SK-N-SH (cell line): ENCODE data around the gene AK6. TPM values are rescaled to one million over a fixed set of nuclear protein-coding genes. Genes with fewer than 3 reads are reported as not detected.

ENCODE experiments used
- CTCF ChIA-PET: fragments of 300-600, 350-600 bp; formaldehyde crosslinking; extraction: SDS; loops from one replicate; lab custom pipeline; 2021; lab: Yijun Ruan, JAX
- POLR2A ChIA-PET: fragments of 350-600 bp; sonication (Branson Sonifier 250); formaldehyde crosslinking; extraction: SDS; loops from one replicate; lab custom pipeline; 2020; ENCODE audit warnings: antibody characterized with exemption, inconsistent platforms; lab: Yijun Ruan, JAX
- DNase-seq: peaks from one replicate; pipeline ENCODE4 v3.0.0; 2012
- H2AFZ ChIP-seq: fragments of 200-600 bp; sonication (generic); 2 replicates; pipeline ENCODE4 v1.8.1; 2016; ENCODE audit warnings: antibody characterized with exemption, mild to moderate bottlenecking, low read depth
- H3F3A ChIP-seq: fragments of 200-600 bp; sonication (generic); replicated peaks from 2 replicates; pipeline ENCODE3; 2016; ENCODE audit warnings: antibody characterized with exemption, mild to moderate bottlenecking; ENCODE audit not compliant: insufficient read depth
- H3K27ac ChIP-seq, 2 experiments: fragments of 200-500 bp in 1 of 2; fragments of 200-600 bp in 1 of 2; sonication (Bioruptor generic) in 1 of 2; sonication (generic), shearing (Covaris generic) in 1 of 2; 2 replicates each; pipeline versions ENCODE4 v1.5.1 to v1.6.1; 2014 to 2016; ENCODE audit warnings: low read depth in 2 of 2, inconsistent platforms in 1 of 2, low read length in 1 of 2, mild to moderate bottlenecking in 1 of 2, mixed read lengths in 1 of 2
- H3K27me3 ChIP-seq: fragments of 200-600 bp; sonication (generic), shearing (Covaris generic); 2 replicates; pipeline ENCODE4 v1.6.1; 2016; ENCODE audit warnings: mixed run types; ENCODE audit not compliant: insufficient read depth
- H3K36me3 ChIP-seq, 2 experiments: fragments of 200-500 bp in 1 of 2; fragments of 200-600 bp in 1 of 2; sonication (Bioruptor generic) in 1 of 2; sonication (generic) in 1 of 2; replicated peaks in 1 of 2; 2 replicates each; pipeline versions ENCODE3 to v1.5.1; 2014 to 2016; ENCODE audit warnings: low read length in 1 of 2, mild to moderate bottlenecking in 1 of 2; ENCODE audit not compliant: insufficient read depth in 2 of 2, control insufficient read depth in 1 of 2
- H3K4me1 ChIP-seq, 2 experiments: fragments of 200-500 bp in 1 of 2; fragments of 200-600 bp in 1 of 2; sonication (Bioruptor generic) in 1 of 2; sonication (generic), shearing (Covaris generic) in 1 of 2; 2 replicates each; pipeline versions ENCODE4 v1.5.1 to v1.6.1; 2014 to 2016; ENCODE audit warnings: low read depth in 1 of 2, low read length in 1 of 2, mixed run types in 1 of 2; ENCODE audit not compliant: insufficient read depth in 2 of 2, control insufficient read depth in 1 of 2
- H3K4me2 ChIP-seq: fragments of 200-600 bp; sonication (generic), shearing (Covaris generic); 2 replicates; pipeline ENCODE4 v1.6.1; 2017; ENCODE audit warnings: mixed run types
- H3K4me3 ChIP-seq, 2 experiments: fragments of 200-500 bp in 1 of 2; fragments of 200-600 bp in 1 of 2; sonication (Bioruptor generic) in 1 of 2; sonication (generic), shearing (Covaris generic) in 1 of 2; 2 replicates each; pipeline versions ENCODE4 v1.5.1 to v1.8.1; 2014 to 2016; ENCODE audit warnings: low read depth in 2 of 2, inconsistent platforms in 1 of 2, low read length in 1 of 2, mild to moderate bottlenecking in 1 of 2, mixed read lengths in 1 of 2, moderate library complexity in 1 of 2
- H3K79me2 ChIP-seq: fragments of 200-600 bp; sonication (generic); 2 replicates; pipeline ENCODE4 v1.8.1; 2017; ENCODE audit warnings: mild to moderate bottlenecking; ENCODE audit not compliant: insufficient read depth
- H3K9ac ChIP-seq: fragments of 200-600 bp; sonication (generic); 2 replicates; pipeline ENCODE4 v1.6.1; 2017; ENCODE audit warnings: mixed run types
- H3K9me2 ChIP-seq: fragments of 200-600 bp; sonication (generic); 2 replicates; pipeline ENCODE4 v1.6.1; 2017; ENCODE audit warnings: mixed run types
- H3K9me3 ChIP-seq: fragments of 200-600 bp; sonication (generic); 2 replicates; pipeline ENCODE4 v1.6.1; 2017; ENCODE audit warnings: mixed run types, mild to moderate bottlenecking, moderate library complexity
- H4K20me1 ChIP-seq: fragments of 200-600 bp; sonication (generic); 2 replicates; pipeline ENCODE4 v1.6.1; 2017; ENCODE audit warnings: mild to moderate bottlenecking, mixed run types; ENCODE audit not compliant: insufficient read depth
- JUND ChIP-seq: IDR thresholded peaks from 2 replicates; pipeline ENCODE4 v1.4.0; 2012
- RXRA ChIP-seq: IDR thresholded peaks from 2 replicates; pipeline ENCODE4 v1.4.0; 2012; ENCODE audit warnings: low read depth, mild to moderate bottlenecking, borderline replicate concordance
- TAF1 ChIP-seq: IDR thresholded peaks from 2 replicates; pipeline ENCODE4 v1.6.1; 2012; ENCODE audit warnings: low read depth, mild to moderate bottlenecking, low read length, moderate library complexity, borderline replicate concordance
- TEAD4 ChIP-seq: IDR thresholded peaks from 2 replicates; pipeline ENCODE4 v1.4.0; 2012; ENCODE audit warnings: mild to moderate bottlenecking, borderline replicate concordance; ENCODE audit not compliant: insufficient read depth
- WGBS: methylation state at CpG from one replicate; pipeline ENCODE4 v1.1.6; 2017; ENCODE audit warnings: low lambda C conversion rate; 5-methylcytosine and 5-hydroxymethylcytosine counted together
- polyA plus RNA-seq, 3 experiments: library from polyadenylated mRNA; depleted of rRNA; stranded (reverse); fragments of >200 nt; gene quantifications; 2 replicates each; pipeline ENCODE4 v1.2.3, GENCODE V29; 2012
- TF ChIP-seq, protein P1 (sequence below): IDR thresholded peaks from 2 replicates; pipeline ENCODE4 v1.4.0; 2012; ENCODE audit warnings: low read depth
- TF ChIP-seq, protein P2 (sequence below): IDR thresholded peaks from 2 replicates; pipeline ENCODE4 v1.4.0; 2012; ENCODE audit warnings: low read depth, borderline replicate concordance
- TF ChIP-seq, protein P3 (sequence below): fragments of 200-600 bp; sonication (generic); IDR thresholded peaks from 2 replicates; pipeline ENCODE4 v1.6.1; 2017; ENCODE audit warnings: antibody characterized with exemption, mild to moderate bottlenecking, moderate library complexity
- TF ChIP-seq, protein P4 (sequence below): fragments of 150-350 bp; IDR thresholded peaks from 2 replicates; pipeline ENCODE4 v1.6.1; 2016; ENCODE audit warnings: mild to moderate bottlenecking, low read depth, low read length

Gene AK6
- polyA plus RNA-seq, 1 of the 3 experiments (the other 2 are of a cell fraction), result 12.9 TPM

DNA sequence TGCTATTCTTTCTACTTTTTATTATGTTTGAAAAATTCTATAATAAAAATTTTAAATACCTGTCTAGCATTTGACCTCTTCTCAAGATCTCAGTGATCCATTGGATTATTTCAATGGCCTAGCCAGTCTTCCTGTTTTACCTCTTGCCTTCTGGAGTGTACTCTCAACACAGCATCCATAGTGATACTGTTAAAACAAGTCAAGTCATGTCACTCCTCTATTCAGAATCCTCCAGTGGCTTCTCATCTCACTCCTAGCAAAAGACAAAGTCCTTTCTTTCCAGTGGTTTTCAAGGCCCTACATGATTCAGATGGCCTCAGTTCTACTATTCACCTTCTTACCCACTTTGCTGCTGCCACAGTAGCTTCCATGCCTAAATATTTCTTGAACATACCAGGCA lies 47.4 kb upstream of the AK6 start:
- no peak overlapping the region for H3K27ac ChIP-seq
- no peaks in the 10 kb centered on the region for H4K20me1 ChIP-seq
- CTCF ChIA-PET, result no interaction called here
- H3K36me3 ChIP-seq, result peaks cover 22 to 29% of the 10 kb centered on the region in 2 experiments
- H3K9ac ChIP-seq, result no peak overlapping the region
- no peak for DNase-seq
- peaks cover 3% of the 10 kb centered on the region for H3F3A ChIP-seq
- no peak overlapping the region for H3K4me2 ChIP-seq
- no peak for TF ChIP-seq TEAD4
- no peak for TF ChIP-seq TAF1
- TF ChIP-seq, protein P1, sequence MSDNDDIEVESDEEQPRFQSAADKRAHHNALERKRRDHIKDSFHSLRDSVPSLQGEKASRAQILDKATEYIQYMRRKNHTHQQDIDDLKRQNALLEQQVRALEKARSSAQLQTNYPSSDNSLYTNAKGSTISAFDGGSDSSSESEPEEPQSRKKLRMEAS, result no peak
- TF ChIP-seq, protein P2, sequence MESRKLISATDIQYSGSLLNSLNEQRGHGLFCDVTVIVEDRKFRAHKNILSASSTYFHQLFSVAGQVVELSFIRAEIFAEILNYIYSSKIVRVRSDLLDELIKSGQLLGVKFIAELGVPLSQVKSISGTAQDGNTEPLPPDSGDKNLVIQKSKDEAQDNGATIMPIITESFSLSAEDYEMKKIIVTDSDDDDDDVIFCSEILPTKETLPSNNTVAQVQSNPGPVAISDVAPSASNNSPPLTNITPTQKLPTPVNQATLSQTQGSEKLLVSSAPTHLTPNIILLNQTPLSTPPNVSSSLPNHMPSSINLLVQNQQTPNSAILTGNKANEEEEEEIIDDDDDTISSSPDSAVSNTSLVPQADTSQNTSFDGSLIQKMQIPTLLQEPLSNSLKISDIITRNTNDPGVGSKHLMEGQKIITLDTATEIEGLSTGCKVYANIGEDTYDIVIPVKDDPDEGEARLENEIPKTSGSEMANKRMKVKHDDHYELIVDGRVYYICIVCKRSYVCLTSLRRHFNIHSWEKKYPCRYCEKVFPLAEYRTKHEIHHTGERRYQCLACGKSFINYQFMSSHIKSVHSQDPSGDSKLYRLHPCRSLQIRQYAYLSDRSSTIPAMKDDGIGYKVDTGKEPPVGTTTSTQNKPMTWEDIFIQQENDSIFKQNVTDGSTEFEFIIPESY, result no peak
- TF ChIP-seq, protein P3, sequence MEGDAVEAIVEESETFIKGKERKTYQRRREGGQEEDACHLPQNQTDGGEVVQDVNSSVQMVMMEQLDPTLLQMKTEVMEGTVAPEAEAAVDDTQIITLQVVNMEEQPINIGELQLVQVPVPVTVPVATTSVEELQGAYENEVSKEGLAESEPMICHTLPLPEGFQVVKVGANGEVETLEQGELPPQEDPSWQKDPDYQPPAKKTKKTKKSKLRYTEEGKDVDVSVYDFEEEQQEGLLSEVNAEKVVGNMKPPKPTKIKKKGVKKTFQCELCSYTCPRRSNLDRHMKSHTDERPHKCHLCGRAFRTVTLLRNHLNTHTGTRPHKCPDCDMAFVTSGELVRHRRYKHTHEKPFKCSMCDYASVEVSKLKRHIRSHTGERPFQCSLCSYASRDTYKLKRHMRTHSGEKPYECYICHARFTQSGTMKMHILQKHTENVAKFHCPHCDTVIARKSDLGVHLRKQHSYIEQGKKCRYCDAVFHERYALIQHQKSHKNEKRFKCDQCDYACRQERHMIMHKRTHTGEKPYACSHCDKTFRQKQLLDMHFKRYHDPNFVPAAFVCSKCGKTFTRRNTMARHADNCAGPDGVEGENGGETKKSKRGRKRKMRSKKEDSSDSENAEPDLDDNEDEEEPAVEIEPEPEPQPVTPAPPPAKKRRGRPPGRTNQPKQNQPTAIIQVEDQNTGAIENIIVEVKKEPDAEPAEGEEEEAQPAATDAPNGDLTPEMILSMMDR, result no peak
- TF ChIP-seq, protein P4, sequence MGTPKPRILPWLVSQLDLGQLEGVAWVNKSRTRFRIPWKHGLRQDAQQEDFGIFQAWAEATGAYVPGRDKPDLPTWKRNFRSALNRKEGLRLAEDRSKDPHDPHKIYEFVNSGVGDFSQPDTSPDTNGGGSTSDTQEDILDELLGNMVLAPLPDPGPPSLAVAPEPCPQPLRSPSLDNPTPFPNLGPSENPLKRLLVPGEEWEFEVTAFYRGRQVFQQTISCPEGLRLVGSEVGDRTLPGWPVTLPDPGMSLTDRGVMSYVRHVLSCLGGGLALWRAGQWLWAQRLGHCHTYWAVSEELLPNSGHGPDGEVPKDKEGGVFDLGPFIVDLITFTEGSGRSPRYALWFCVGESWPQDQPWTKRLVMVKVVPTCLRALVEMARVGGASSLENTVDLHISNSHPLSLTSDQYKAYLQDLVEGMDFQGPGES, result no peak
- no peak for TF ChIP-seq JUND
- no peak for TF ChIP-seq RXRA
- TF ChIP-seq, all 33 proteins: peak for 0
- no peaks in the 10 kb centered on the region for H3K79me2 ChIP-seq
- no peaks in the 10 kb centered on the region for H3K27me3 ChIP-seq
- H3K4me3 ChIP-seq, result no peak overlapping the region
- H3K9me2 ChIP-seq, result no peaks in the 10 kb centered on the region; the same call in 1 of the 2 replicates
- H3K4me1 ChIP-seq, result no peaks in the 10 kb centered on the region
- H3K9me3 ChIP-seq, result no peaks in the 10 kb centered on the region
- no peak overlapping the region for H2AFZ ChIP-seq
- POLR2A ChIA-PET, result no interaction called here

DNA sequence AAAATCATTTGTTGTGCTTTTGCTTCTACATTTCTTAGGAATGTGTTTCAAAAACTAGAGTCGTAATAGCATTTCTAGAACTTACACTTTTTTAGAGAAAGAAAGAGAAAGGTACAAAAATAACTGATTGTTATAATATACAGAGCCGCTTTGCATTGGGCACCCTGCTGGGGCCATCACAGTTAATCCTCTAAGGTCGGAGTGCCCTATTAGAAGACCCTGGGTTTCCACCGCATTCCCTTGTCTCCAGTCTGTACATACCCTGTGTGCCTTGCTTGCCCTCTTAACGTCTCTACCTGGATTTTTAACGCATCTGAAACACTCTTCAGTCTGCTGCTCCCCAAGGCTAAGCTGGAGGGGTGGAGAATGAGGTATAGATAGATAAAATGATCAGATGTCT lies 46.9 kb upstream of the AK6 start:
- WGBS, result 96% methylated on average over 6 of the region's 6 CpGs
- Histone ChIP-seq H2AFZ (no peak overlapping the region), H3K36me3 (peaks cover 27 to 32% of the 10 kb centered on the region in 2 experiments), H3K9me2 (no peaks in the 10 kb centered on the region; the same call in 1 of the 2 replicates), H3K4me3 (no peak overlapping the region), H3K4me2 (no peak overlapping the region), H3K9ac (no peak overlapping the region), H4K20me1 (no peaks in the 10 kb centered on the region), H3K27me3 (no peaks in the 10 kb centered on the region), H3K9me3 (no peaks in the 10 kb centered on the region), H3K4me1 (no peaks in the 10 kb centered on the region), H3K27ac (no peak overlapping the region), H3F3A (peaks cover 3% of the 10 kb centered on the region), H3K79me2 (no peaks in the 10 kb centered on the region)
- no peak for DNase-seq
- ChIA-PET POLR2A (no interaction called here), CTCF (no interaction called here)
- TF ChIP-seq, protein P4, result no peak
- TF ChIP-seq TEAD4, result no peak
